Measurements from ENCODE around the gene RAD18.

RAD18 gene

DNA sequence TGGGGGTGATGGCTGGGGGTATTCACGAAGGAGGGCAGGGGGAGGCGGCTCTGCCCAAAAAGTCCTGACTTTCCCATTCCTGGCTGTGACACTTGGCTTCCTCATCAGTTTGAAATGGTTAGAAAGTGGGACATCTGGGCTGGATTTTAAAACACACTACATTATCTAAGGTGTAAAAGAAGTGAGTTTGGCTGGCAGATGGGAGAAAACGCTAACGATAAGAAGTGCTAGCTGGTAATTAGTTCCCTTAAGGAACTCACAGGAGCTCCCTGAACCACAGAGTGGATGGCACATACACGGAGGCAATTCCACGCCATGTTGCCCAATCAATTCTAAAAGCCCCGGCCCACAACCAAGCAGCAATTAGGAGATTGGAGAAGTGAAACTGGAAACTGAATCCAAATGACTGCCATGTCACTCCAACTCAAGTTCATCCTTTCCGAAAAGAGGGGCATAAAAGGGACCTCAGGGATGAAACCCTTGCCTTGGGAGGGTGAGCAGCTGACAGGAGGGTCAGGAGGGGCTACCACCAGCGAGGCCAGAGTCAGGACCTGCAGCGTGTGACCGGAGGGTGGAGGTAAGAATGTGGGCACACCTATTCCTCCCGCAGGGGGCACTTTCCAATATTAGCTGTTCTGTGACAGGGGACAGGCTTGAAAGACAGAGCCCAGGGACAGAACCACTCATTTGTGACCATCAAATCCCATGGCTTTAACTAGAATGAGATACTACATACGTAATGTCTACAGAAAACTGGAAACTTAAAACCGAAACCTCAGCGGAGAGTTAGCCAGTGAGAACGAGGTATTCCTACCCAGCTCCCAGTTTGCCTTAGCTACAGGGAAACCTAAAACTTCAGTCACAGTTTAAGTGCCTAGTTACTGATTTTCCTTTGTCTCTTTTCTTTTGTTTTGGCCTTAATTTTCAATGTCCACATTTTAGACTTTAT lies 98.6 kb downstream of the RAD18 start:
- DNase-seq (ENCODE audit: low read depth), result no peak

DNA sequence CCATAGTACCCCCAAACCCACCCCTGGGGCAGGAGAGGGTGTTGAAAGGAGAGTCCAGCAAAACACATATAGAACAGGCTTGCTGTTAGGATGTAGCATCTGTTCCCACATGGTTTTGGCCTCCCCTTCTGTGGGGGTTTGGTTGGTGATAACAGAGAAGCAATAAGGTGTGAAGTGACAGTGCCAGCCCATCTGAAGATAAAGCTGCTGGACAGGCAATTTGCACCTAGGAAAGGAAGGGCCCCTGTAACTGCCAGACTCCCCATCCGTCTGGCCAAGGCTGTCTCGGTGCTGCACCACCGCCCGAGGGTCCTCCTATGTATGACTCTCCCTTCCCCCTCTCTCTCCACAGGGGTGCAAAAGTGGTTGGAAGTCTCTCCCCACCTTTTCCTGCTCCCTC lies 99.4 kb downstream of the RAD18 start:
- DNase-seq (ENCODE audit: low read depth), result no peak

GRCh38 chr3:8857720-8858367 lies 105.4 kb downstream of the RAD18 start:
- DNase-seq (ENCODE audit: low read depth), result no peak

DNA sequence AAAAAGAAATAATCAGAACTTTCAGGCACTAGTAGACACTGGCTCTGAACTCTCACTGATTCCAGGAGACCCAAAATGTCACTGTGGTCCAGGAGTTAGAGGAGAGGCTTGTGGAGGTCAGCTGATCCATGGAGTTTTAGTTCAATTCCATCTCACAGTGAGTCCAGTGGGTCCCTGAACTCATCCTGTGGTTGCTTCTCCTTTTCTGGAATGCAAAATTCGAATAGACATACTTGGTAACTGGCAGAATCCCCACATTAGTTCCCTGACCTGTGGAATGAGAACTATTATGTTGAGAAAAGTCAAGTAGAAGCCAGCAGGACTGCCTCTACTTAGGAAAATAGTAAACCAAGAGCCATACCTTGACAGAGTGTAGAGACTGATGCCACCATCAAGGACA lies 106.6 kb downstream of the RAD18 start:
- no peak for DNase-seq (ENCODE audit: low read depth)

- DNase-seq (ENCODE audit: low read depth), result no peak
Observed at GRCh38 chr3:8856071-8856470, 107.2 kb downstream of the RAD18 start.

GRCh38 chr3:8854656-8855055 lies 108.6 kb downstream of the RAD18 start:
- no peak for DNase-seq (ENCODE audit: low read depth)

- DNase-seq (ENCODE audit: low read depth), result no peak
Observed at GRCh38 chr3:8853081-8853480, 110.2 kb downstream of the RAD18 start.

DNA sequence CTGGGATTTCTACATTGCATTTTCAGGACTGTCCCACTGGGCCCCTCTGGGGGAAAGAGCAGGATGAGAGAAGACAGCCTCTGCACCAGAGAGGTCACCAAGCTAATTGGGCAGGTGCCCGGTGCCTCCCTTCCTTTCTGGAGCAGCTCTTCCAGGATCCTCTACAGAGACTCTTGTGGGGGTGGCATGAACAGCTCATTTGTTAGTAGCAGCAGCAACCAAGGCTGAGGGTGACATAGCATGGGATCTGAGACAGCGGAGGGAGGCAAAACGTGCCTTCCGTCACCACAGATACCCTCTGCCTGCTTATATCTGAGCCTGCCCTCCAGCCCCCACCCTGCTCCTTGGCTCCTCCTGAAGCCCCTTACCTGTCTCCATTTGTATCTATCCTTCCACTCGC lies 110.8 kb downstream of the RAD18 start:
- no peak for DNase-seq (ENCODE audit: low read depth)

- no peak for DNase-seq (ENCODE audit: low read depth)
Observed at GRCh38 chr3:8851703-8852102, 111.6 kb downstream of the RAD18 start.

GRCh38 chr3:8848696-8849131 lies 114.6 kb downstream of the RAD18 start:
- DNase-seq (ENCODE audit: low read depth), result no peak

GRCh38 chr3:8847317-8847716 lies 116.0 kb downstream of the RAD18 start:
- DNase-seq (ENCODE audit: low read depth), result no peak

- DNase-seq (ENCODE audit: low read depth), result no peak
Observed at GRCh38 chr3:8846176-8846575, 117.1 kb downstream of the RAD18 start.

- no peak for DNase-seq (ENCODE audit: low read depth)
Observed at GRCh38 chr3:8845641-8846040, 117.6 kb downstream of the RAD18 start.

GRCh38 chr3:8843347-8843746 lies 119.9 kb downstream of the RAD18 start:
- DNase-seq (ENCODE audit: low read depth), result no peak

GRCh38 chr3:8842293-8842692 lies 121.0 kb downstream of the RAD18 start:
- no peak for DNase-seq (ENCODE audit: low read depth)

GRCh38 chr3:8841472-8841871 lies 121.8 kb downstream of the RAD18 start:
- no peak for DNase-seq (ENCODE audit: low read depth)

DNA sequence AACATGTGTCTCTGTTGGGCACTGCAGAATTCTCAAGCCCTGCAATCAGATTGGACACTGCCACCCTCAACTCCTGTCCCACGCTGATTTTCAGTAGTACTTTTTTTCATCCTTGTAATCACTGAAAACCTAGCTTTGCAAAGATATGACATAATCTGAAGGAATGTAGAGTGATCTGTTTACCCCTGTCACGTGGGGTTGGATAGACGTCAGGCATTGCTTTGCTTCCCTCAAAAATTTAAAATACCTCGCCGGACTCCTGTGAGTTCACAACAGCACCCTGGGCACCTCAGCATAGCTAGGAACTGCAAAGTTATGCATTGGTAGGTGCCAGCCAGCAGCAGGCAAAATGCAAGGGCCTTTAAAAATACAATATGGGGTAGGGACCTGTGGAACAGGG lies 122.7 kb downstream of the RAD18 start:
- no peak for DNase-seq (ENCODE audit: low read depth)

DNA sequence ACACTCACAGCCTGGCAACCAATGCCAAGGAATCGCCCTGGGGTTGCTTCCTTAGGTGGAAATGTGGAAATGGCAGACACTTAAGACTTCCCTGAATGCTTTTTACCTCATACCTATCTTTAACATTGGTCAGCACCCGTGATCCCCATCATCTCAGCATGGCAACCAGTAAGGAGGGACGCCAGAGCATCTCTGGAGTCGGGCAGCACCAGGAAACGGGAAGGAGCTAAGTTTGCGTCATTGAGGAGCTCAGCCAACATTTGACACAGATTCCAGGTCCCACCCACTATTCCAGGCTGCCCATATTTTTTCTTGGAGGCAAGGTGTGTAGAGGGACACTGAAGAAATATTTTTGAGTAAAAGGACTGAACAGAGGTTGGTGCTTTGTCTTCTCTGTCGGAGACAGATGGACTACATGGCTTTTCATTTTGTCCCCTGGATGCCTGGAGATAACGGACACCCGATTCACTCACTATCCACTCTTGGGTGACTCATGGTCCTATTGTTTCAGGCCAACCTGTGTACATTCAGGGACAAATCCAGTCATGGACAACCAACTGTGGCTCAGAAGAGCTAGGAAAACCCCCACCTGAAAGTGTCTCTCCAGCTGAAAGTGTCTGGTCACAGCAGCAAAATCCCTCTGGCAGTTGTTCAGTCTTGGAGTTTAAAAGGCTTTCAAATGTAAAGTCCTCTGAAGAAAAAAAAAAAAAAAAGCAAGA lies 123.5 kb downstream of the RAD18 start:
- no peak for DNase-seq (ENCODE audit: low read depth)

DNA sequence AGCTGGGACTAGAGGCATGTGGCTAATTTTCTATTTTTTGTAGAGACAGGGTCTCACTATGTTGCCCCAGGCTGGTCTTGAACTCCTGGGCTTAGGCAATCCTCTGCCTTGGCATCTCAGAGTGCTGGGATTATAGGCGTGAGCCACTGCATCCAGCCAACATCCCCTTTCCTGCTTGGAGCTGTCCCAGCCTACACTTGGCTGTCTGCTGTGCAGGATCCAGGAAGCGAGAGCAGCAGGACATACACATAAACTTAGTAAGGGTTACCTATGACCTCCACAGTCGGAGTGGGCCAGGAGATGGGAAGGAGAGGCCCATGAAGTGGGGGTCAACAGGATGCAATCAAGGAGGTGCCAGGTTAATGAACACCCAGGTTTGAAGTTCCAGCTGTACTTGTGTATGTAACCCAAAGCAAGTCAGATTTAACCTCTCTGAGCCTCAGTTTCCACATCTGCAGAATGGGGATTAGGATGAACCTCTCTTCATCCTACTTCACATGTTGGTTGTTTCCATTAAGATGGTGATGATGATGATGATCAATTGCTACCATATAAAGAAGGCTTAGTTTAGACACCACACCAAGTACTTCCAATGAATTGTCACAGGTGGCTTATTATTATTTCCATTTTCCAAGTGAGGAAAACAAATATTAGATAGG lies 124.4 kb downstream of the RAD18 start:
- DNase-seq (ENCODE audit: low read depth), result no peak

DNA sequence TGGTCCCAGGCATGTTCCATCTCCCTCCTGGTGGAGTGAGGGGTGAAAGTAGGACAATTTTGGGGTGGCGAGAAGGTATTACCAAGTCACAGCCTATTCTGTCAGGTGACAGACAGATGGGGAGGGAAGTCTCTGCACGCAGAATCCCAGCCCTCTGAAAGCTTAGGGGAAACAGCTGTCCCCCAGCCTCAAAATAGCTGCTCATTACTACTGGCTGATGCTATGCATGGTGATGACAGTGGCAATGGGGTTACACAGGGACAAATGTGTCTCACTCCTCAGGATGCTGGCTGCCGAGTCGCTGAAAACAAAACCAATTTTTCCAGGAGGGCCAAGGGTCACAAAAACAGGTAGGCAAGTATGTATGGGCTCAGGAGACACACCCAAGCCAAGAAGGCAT lies 125.0 kb downstream of the RAD18 start:
- DNase-seq (ENCODE audit: low read depth), result no peak

DNA sequence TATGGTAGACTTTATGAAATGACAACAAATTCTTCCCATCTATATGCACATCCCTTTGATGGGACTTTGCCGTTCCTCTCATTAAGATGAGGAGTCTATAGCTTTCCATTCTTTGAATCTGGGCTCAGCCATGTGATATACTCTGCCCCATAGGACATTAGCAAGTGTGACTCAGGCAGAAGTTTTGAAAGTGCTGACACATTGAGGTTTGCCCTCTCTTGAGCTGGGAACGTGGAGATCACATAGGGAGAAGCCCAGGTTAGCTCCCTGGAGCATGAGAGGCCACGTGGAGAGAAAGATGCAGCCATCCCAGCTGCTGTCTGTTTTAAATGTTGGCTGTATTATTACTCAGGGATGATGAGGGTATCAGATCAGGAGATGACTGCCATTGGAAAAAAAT lies 126.1 kb downstream of the RAD18 start:
- DNase-seq (ENCODE audit: low read depth), result no peak

- DNase-seq (ENCODE audit: low read depth), result no peak
Observed at GRCh38 chr3:8836096-8836495, 127.2 kb downstream of the RAD18 start.

All from activated gamma-delta T cell treated with anti-CD3 and anti-CD28 coated beads, Interleukin-2, amount 50 U/mL, for 16 hours (primary cell).